ENCODE data around the gene RECK. TPM values are rescaled to one million over a fixed set of nuclear protein-coding genes. Genes with fewer than 3 reads are reported as not detected.

The RECK gene
- total RNA-seq, 1 experiment from 2014 or later, result 2.1 TPM

DNA sequence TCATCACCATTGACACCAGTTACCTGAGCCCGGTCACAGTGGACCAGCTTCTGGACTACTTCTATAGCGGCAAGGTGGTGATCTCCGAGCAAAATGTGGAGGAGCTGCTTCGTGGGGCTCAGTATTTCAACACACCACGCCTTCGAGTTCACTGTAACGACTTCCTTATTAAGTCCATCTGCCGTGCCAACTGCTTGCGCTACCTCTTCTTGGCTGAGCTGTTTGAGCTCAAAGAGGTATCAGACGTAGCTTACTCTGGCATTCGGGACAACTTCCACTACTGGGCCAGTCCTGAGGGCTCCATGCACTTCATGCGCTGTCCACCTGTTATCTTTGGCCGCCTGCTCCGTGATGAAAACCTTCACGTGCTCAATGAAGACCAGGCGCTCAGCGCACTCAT lies 133.0 kb downstream of the RECK start:
- no peak overlapping the region for H3K4me3 ChIP-seq
- no peak for TF ChIP-seq CTCF (conservative IDR thresholded peaks at IDR 0.05)
- no peak for TF ChIP-seq EZH2 (IDR thresholded peaks at IDR 0.05; ENCODE audit: low read depth)
- H3K27me3 ChIP-seq (ENCODE audit: insufficient read depth, low read depth), result no peaks in the 10 kb centered on the region
- H2AFZ ChIP-seq, result no peak overlapping the region
- H3K4me1 ChIP-seq (replicated peaks; ENCODE audit: insufficient read depth), result no peaks in the 10 kb centered on the region
- H3F3A ChIP-seq (ENCODE audit: insufficient read depth, low read depth), result no peaks in the 10 kb centered on the region
- ChIA-PET POLR2A (ENCODE audit: unreplicated experiment) (no interaction called here), CTCF (no interaction called here)
- H3K79me2 ChIP-seq (ENCODE audit: low read depth), result no peaks in the 10 kb centered on the region
- H3K36me3 ChIP-seq (ENCODE audit: low read depth), result no peaks in the 10 kb centered on the region
- H3K9me3 ChIP-seq (ENCODE audit: insufficient read depth, low read depth), result no peaks in the 10 kb centered on the region
- no peak overlapping the region for H3K27ac ChIP-seq
- no peaks in the 10 kb centered on the region for H3K9me2 ChIP-seq (ENCODE audit: insufficient read depth)
- H3K4me2 ChIP-seq, result no peak overlapping the region
- no TSS peak for BruUV-seq (replicated peaks)
- H4K20me1 ChIP-seq (ENCODE audit: insufficient read depth), result no peaks in the 10 kb centered on the region
- no peak for DNase-seq
- intact Hi-C loops (cut with micrococcal nuclease; ENCODE audit: unreplicated experiment), result loop anchor here (5.0 kb wide), 1 partner anchor 147 kb away; no protein-coding TSS in a partner anchor

DNA sequence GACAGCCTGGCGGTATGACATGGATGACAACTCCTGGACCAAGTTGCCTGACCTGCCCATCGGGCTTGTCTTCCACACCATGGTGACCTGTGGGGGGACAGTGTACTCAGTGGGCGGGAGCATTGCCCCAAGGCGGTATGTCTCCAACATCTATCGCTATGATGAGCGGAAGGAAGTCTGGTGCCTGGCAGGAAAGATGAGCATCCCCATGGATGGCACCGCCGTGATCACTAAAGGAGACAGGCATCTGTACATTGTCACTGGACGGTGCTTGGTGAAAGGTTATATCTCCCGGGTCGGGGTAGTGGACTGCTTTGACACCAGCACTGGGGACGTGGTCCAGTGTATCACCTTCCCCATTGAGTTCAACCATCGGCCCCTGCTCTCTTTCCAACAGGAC lies 133.8 kb downstream of the RECK start:
- Histone ChIP-seq H4K20me1 (ENCODE audit: insufficient read depth) (no peaks in the 10 kb centered on the region), H3K9me3 (ENCODE audit: insufficient read depth, low read depth) (no peaks in the 10 kb centered on the region), H3K4me3 (no peak overlapping the region), H3K79me2 (ENCODE audit: low read depth) (no peaks in the 10 kb centered on the region), H3K4me1 (replicated peaks; ENCODE audit: insufficient read depth) (no peaks in the 10 kb centered on the region), H3K36me3 (ENCODE audit: low read depth) (no peaks in the 10 kb centered on the region), H3K9me2 (ENCODE audit: insufficient read depth) (no peaks in the 10 kb centered on the region), H3K27ac (no peak overlapping the region), H3F3A (ENCODE audit: insufficient read depth, low read depth) (no peaks in the 10 kb centered on the region), H3K27me3 (ENCODE audit: insufficient read depth, low read depth) (no peaks in the 10 kb centered on the region), H3K4me2 (no peak overlapping the region), H2AFZ (no peak overlapping the region)
- intact Hi-C loops (cut with micrococcal nuclease; ENCODE audit: unreplicated experiment), result no loop called here
- POLR2A ChIA-PET (ENCODE audit: unreplicated experiment), result no interaction called here
- TF ChIP-seq EZH2 (IDR thresholded peaks at IDR 0.05; ENCODE audit: low read depth) (no peak), CTCF (conservative IDR thresholded peaks at IDR 0.05) (no peak)
- no peak for DNase-seq
- CTCF ChIA-PET, result no interaction called here
- BruUV-seq (replicated peaks), result no TSS peak

DNA sequence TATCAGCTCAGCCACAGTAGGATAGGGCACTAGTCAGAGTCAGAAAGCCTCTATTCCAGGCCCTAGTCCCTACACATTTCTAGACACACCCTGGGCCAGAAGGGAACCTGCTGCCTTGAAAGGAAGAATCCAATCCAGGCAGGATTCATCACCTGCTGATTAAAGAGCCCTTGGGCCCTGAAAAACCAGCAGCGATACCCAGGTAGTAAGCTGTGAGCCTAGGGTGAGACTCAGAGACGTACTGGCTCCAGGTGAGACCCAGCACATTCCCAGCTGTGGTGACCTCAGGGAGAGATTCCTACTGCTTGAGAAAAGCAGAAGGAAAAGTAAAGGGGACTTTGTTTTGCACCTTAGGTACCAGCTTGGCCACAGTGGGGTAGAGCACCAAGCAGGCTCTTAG lies 137.1 kb downstream of the RECK start:
- Histone ChIP-seq H2AFZ (no peak overlapping the region), H3K4me3 (no peak overlapping the region), H3K9me2 (ENCODE audit: insufficient read depth) (no peaks in the 10 kb centered on the region), H3K27me3 (ENCODE audit: insufficient read depth, low read depth) (no peaks in the 10 kb centered on the region), H3K79me2 (ENCODE audit: low read depth) (no peaks in the 10 kb centered on the region), H3K4me2 (no peak overlapping the region), H3K27ac (no peak overlapping the region), H3K9me3 (ENCODE audit: insufficient read depth, low read depth) (no peaks in the 10 kb centered on the region), H3K4me1 (replicated peaks; ENCODE audit: insufficient read depth) (no peaks in the 10 kb centered on the region), H3K36me3 (ENCODE audit: low read depth) (no peaks in the 10 kb centered on the region), H3F3A (ENCODE audit: insufficient read depth, low read depth) (no peaks in the 10 kb centered on the region), H4K20me1 (ENCODE audit: insufficient read depth) (no peaks in the 10 kb centered on the region)
- CTCF ChIA-PET, result no interaction called here
- DNase-seq, result no peak
- intact Hi-C loops (cut with micrococcal nuclease; ENCODE audit: unreplicated experiment), result no loop called here
- TF ChIP-seq CTCF (conservative IDR thresholded peaks at IDR 0.05), result no peak
- no peak for TF ChIP-seq EZH2 (IDR thresholded peaks at IDR 0.05; ENCODE audit: low read depth)
- BruUV-seq (replicated peaks), result no TSS peak
- POLR2A ChIA-PET (ENCODE audit: unreplicated experiment), result no interaction called here

Other genes starting within 250 kb of the RECK start
- gene NPR2, start 245.3 kb upstream of the RECK start, total RNA-seq (2021), result 11.3 and 12.2 TPM in 2 replicates
- 0.48 and 1.0 TPM in 2 replicates for gene SPAG8, start 224.7 kb upstream of the RECK start, total RNA-seq (2021)
- gene HINT2, start 221.9 kb upstream of the RECK start, total RNA-seq (2021), result 53.1 and 73.9 TPM in 2 replicates
- not detected in 2 replicates for gene FAM221B, start 208.2 kb upstream of the RECK start, total RNA-seq (2021)
- 6.3 and 6.4 TPM in 2 replicates for gene TMEM8B, start 207.7 kb upstream of the RECK start, total RNA-seq (2021)
- gene OR13J1, start 166.5 kb upstream of the RECK start, total RNA-seq (2021), result not detected in 2 replicates
- 2.0 and 3.6 TPM in 2 replicates for gene HRCT1, start 130.7 kb upstream of the RECK start, total RNA-seq (2021)
- 0.72 and 0.73 TPM in 2 replicates for gene SPAAR, start 127.4 kb upstream of the RECK start, total RNA-seq (2021)
- not detected in 2 replicates for gene OR2S2, start 78.8 kb upstream of the RECK start, total RNA-seq (2021)
- 3.9 and 7.7 TPM in 2 replicates for gene GLIPR2, start 99.8 kb downstream of the RECK start, total RNA-seq (2021)
- gene CCIN, start 132.5 kb downstream of the RECK start, total RNA-seq (2021), result not detected in 2 replicates
- gene CLTA, start 154.0 kb downstream of the RECK start, total RNA-seq (2021), result 146 and 164 TPM in 2 replicates
- 20.2 and 23.2 TPM in 2 replicates for gene GNE, start 221.5 kb downstream of the RECK start, total RNA-seq (2021)

Measured in PC-9 (cell line).